Measurements from ENCODE around the gene SLC27A5. TPM values are rescaled to one million over a fixed set of nuclear protein-coding genes. Genes with fewer than 3 reads are reported as not detected.

SLC27A5 gene
- total RNA-seq, 2 experiments from 2014 or later = 13.7 to 15.4 TPM

GRCh38 chr19:58482372-58482771 lies 29.4 kb downstream of the SLC27A5 start:
- POLR2A ChIA-PET = no interaction called here
- Mint-ChIP-seq H3K27me3 (no peaks in the 10 kb centered on the region), H3K27ac (peak overlapping the region; percentile 62), H3K36me3 (peaks cover 4% of the 10 kb centered on the region), H3K4me1 (peaks cover 6% of the 10 kb centered on the region), H3K9me3 (no peaks in the 10 kb centered on the region), H3K4me3 (no peak overlapping the region)
- ATAC-seq (ENCODE audit: low read depth) (no peak), DNase-seq (no peak)

- DNase-seq (no peak), ATAC-seq (ENCODE audit: low read depth) (no peak)
- H3K4me1 Mint-ChIP-seq = peaks cover 12% of the 10 kb centered on the region
- POLR2A ChIA-PET = interaction anchor here (0.8 kb wide), 1 partner anchor 18 kb away, joined by 3 read pairs; no protein-coding TSS in a partner anchor
- no peak overlapping the region for H3K4me3 Mint-ChIP-seq
- H3K36me3 Mint-ChIP-seq = peaks cover 4% of the 10 kb centered on the region
- H3K9me3 Mint-ChIP-seq = no peaks in the 10 kb centered on the region
- no peak overlapping the region for H3K27ac Mint-ChIP-seq
- H3K27me3 Mint-ChIP-seq = no peaks in the 10 kb centered on the region
Measured at GRCh38 chr19:58480831-58481230, 31.0 kb downstream of the SLC27A5 start.

GRCh38 chr19:58480481-58480830 lies 31.3 kb downstream of the SLC27A5 start:
- H3K27ac Mint-ChIP-seq = no peak overlapping the region
- DNase-seq = no peak
- POLR2A ChIA-PET = no interaction called here
- H3K4me1 Mint-ChIP-seq = peaks cover 12% of the 10 kb centered on the region
- ATAC-seq (ENCODE audit: low read depth) = no peak
- no peak overlapping the region for H3K4me3 Mint-ChIP-seq
- H3K36me3 Mint-ChIP-seq = peaks cover 4% of the 10 kb centered on the region
- H3K27me3 Mint-ChIP-seq = no peaks in the 10 kb centered on the region
- no peaks in the 10 kb centered on the region for H3K9me3 Mint-ChIP-seq

GRCh38 chr19:58479736-58480480 lies 31.9 kb downstream of the SLC27A5 start:
- Mint-ChIP-seq H3K9me3 (no peaks in the 10 kb centered on the region), H3K27ac (no peak overlapping the region), H3K27me3 (no peaks in the 10 kb centered on the region), H3K4me1 (peaks cover 16% of the 10 kb centered on the region), H3K36me3 (peaks cover 4% of the 10 kb centered on the region), H3K4me3 (no peak overlapping the region)
- no peak for ATAC-seq (ENCODE audit: low read depth)
- POLR2A ChIA-PET = no interaction called here
- DNase-seq = no peak

GRCh38 chr19:58479303-58479702 lies 32.5 kb downstream of the SLC27A5 start:
- Mint-ChIP-seq H3K9me3 (no peaks in the 10 kb centered on the region), H3K4me3 (no peak overlapping the region), H3K36me3 (peaks cover 4% of the 10 kb centered on the region), H3K4me1 (peaks cover 20% of the 10 kb centered on the region), H3K27ac (no peak overlapping the region), H3K27me3 (no peaks in the 10 kb centered on the region)
- POLR2A ChIA-PET = no interaction called here
- DNase-seq (no peak), ATAC-seq (ENCODE audit: low read depth) (no peak)

- peak overlapping the region; percentile 51 for H3K27ac Mint-ChIP-seq
Measured at GRCh38 chr19:58477871-58478270, 33.9 kb downstream of the SLC27A5 start.

GRCh38 chr19:58477130-58477529 lies 34.7 kb downstream of the SLC27A5 start:
- ATAC-seq (ENCODE audit: low read depth) (no peak), DNase-seq (no peak)
- Mint-ChIP-seq H3K27ac (peak overlapping the region; percentile 100), H3K36me3 (peaks cover 1% of the 10 kb centered on the region), H3K9me3 (no peaks in the 10 kb centered on the region), H3K27me3 (no peaks in the 10 kb centered on the region), H3K4me3 (peak overlapping the region; percentile 97), H3K4me1 (peaks cover 19% of the 10 kb centered on the region)
- POLR2A ChIA-PET = interaction anchor here (1.0 to 2.4 kb wide), 6 partner anchors 10 to 150 kb away, joined by 3 to 7 read pairs (median 4); partner anchors contain the start of gene ZSCAN22

More at GRCh38 chr19:58477871-58478270, 33.9 kb downstream of the SLC27A5 start:
- POLR2A ChIA-PET = no interaction called here
- peaks cover 2% of the 10 kb centered on the region for H3K36me3 Mint-ChIP-seq
- H3K4me1 Mint-ChIP-seq = peaks cover 22% of the 10 kb centered on the region
- ATAC-seq (ENCODE audit: low read depth) (no peak), DNase-seq (no peak)
- H3K9me3 Mint-ChIP-seq = no peaks in the 10 kb centered on the region
- H3K27me3 Mint-ChIP-seq = no peaks in the 10 kb centered on the region
- H3K4me3 Mint-ChIP-seq = no peak overlapping the region

GRCh38 chr19:58476498-58477015 lies 35.2 kb downstream of the SLC27A5 start:
- ATAC-seq (ENCODE audit: low read depth) = peak; percentile 5
- H3K27me3 Mint-ChIP-seq = no peaks in the 10 kb centered on the region
- H3K9me3 Mint-ChIP-seq = no peaks in the 10 kb centered on the region
- peak overlapping the region; percentile 97 for H3K4me3 Mint-ChIP-seq
- no peaks in the 10 kb centered on the region for H3K36me3 Mint-ChIP-seq
- POLR2A ChIA-PET = interaction anchor here (0.6 to 2.4 kb wide), 10 partner anchors 9 to 150 kb away, joined by 3 to 10 read pairs (median 4); partner anchors contain the start of genes TRIM28, ZBTB45 and ZSCAN22
- DNase-seq = no peak
- H3K4me1 Mint-ChIP-seq = peaks cover 18% of the 10 kb centered on the region
- peak overlapping the region; percentile 100 for H3K27ac Mint-ChIP-seq

GRCh38 chr19:58475714-58476497 lies 35.9 kb downstream of the SLC27A5 start, which contains the start of gene ZNF446:
ZNF446 (plus strand) TSS chr19:58476352; CDS start chr19:58477219, 867 bp downstream.
- no peaks in the 10 kb centered on the region for H3K9me3 Mint-ChIP-seq
- POLR2A ChIA-PET = interaction anchor here (1.0 to 2.4 kb wide), 12 partner anchors 9 to 149 kb away, joined by 3 to 11 read pairs (median 4); partner anchors contain the start of genes ZBTB45, ZNF324, ZNF497 and ZSCAN22
- no peaks in the 10 kb centered on the region for H3K36me3 Mint-ChIP-seq
- ATAC-seq (ENCODE audit: low read depth) = peak; percentile 89
- peak within 1 kb of the TSS; percentile 100 for H3K27ac Mint-ChIP-seq
- H3K4me3 Mint-ChIP-seq = peak within 1 kb of the TSS; percentile 97
- peak; percentile 98 for DNase-seq
- H3K4me1 Mint-ChIP-seq = peaks cover 18% of the 10 kb centered on the region
- H3K27me3 Mint-ChIP-seq = no peaks in the 10 kb centered on the region

GRCh38 chr19:58474997-58475713 lies 36.6 kb downstream of the SLC27A5 start:
- Mint-ChIP-seq H3K27me3 (no peaks in the 10 kb centered on the region), H3K27ac (peak overlapping the region; percentile 100), H3K4me1 (peaks cover 18% of the 10 kb centered on the region), H3K4me3 (peak overlapping the region; percentile 97), H3K36me3 (no peaks in the 10 kb centered on the region), H3K9me3 (no peaks in the 10 kb centered on the region)
- ATAC-seq (ENCODE audit: low read depth) = peak; percentile 2
- POLR2A ChIA-PET = interaction anchor here (1.0 to 2.4 kb wide), 9 partner anchors 8 to 128 kb away, joined by 3 to 11 read pairs (median 4); partner anchors contain the start of genes ZBTB45, ZNF324 and ZNF497
- no peak for DNase-seq

GRCh38 chr19:58474291-58474996 lies 37.3 kb downstream of the SLC27A5 start:
- Mint-ChIP-seq H3K36me3 (no peaks in the 10 kb centered on the region), H3K9me3 (no peaks in the 10 kb centered on the region), H3K27ac (peak overlapping the region; percentile 14), H3K4me3 (peak overlapping the region; percentile 25), H3K4me1 (peaks cover 18% of the 10 kb centered on the region), H3K27me3 (no peaks in the 10 kb centered on the region)
- ATAC-seq (ENCODE audit: low read depth) = no peak
- no peak for DNase-seq
- POLR2A ChIA-PET = interaction anchor here (1.4 to 2.3 kb wide), 2 partner anchors 39 to 45 kb away, joined by 3 to 10 read pairs; partner anchors contain the start of gene ZBTB45

GRCh38 chr19:58473775-58474174 lies 38.0 kb downstream of the SLC27A5 start:
- Mint-ChIP-seq H3K27me3 (no peaks in the 10 kb centered on the region), H3K27ac (no peak overlapping the region), H3K4me1 (peaks cover 20% of the 10 kb centered on the region), H3K4me3 (peak overlapping the region; percentile 6), H3K9me3 (no peaks in the 10 kb centered on the region), H3K36me3 (no peaks in the 10 kb centered on the region)
- ATAC-seq (ENCODE audit: low read depth) (no peak), DNase-seq (no peak)
- POLR2A ChIA-PET = interaction anchor here (1.4 kb wide), 1 partner anchor 40 kb away, joined by 3 read pairs; no protein-coding TSS in a partner anchor
